Ishikawa (cell line): ENCODE measurements around the gene CEP250.

Source experiments
- CEBPB ChIP-seq: IDR thresholded peaks from 2 replicates; pipeline ENCODE4 v1.6.1; 2012
- EP300 ChIP-seq: IDR thresholded peaks from 2 replicates; pipeline ENCODE4 v1.6.1; 2012; ENCODE audit warnings: borderline replicate concordance
- TCF12 ChIP-seq: IDR thresholded peaks from 2 replicates; pipeline ENCODE4 v1.6.1; 2012; ENCODE audit warnings: low read depth
- YY1 ChIP-seq: IDR thresholded peaks from 2 replicates; pipeline ENCODE4 v1.6.1; 2012; ENCODE audit warnings: low read depth
- TF ChIP-seq, protein P1 (sequence below): IDR thresholded peaks from 2 replicates; pipeline ENCODE4 v1.6.1; 2012

DNA sequence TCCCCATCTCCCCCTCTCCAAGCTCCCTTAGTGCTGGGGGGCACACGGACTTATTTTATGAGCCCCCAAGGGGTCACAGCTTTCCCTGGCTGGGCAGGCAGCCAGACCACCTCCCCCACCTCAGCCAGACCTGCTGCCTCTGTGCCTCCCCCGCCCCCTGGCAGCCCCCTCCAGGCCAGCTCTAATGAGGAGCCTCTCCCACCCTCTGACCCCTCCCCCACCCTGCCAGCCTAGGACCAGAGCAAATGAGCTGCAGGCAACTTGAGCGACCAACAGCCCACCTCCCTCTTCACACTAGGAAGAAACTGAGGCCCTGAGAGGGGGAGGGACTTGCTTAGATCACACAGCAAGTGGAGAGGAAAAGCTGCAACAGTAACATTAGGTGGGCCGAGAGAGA, 19.2 kb upstream of the CEP250 start:
- no peak for TF ChIP-seq CEBPB
- TF ChIP-seq TCF12: no peak
- no peak for TF ChIP-seq EP300
- no peak for TF ChIP-seq YY1
- TF ChIP-seq, protein P1, sequence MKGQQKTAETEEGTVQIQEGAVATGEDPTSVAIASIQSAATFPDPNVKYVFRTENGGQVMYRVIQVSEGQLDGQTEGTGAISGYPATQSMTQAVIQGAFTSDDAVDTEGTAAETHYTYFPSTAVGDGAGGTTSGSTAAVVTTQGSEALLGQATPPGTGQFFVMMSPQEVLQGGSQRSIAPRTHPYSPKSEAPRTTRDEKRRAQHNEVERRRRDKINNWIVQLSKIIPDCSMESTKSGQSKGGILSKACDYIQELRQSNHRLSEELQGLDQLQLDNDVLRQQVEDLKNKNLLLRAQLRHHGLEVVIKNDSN: no peak
